H1 (cell line): Measurements from ENCODE around the gene C16orf87. TPM values are rescaled to one million over a fixed set of nuclear protein-coding genes. Genes with fewer than 3 reads are reported as not detected.

Source experiments
- CTCF ChIA-PET: fragments of 300-600 bp; sonication (Branson Sonifier 250); formaldehyde crosslinking; loops from one replicate; lab custom pipeline; 2021; ENCODE audit not compliant: partially characterized antibody; lab: Charles Lee
- POLR2A ChIA-PET: fragments of 300-600 bp; sonication (Branson Sonifier 250); formaldehyde crosslinking; loops from one replicate; lab custom pipeline; 2021; ENCODE audit warnings: inconsistent platforms; ENCODE audit not compliant: partially characterized antibody; lab: Charles Lee
- DNase-seq, 2 experiments: peaks; one replicate each; pipeline versions ENCODE4 v3.0.0 to v3.0.0-alpha.2; 2010 to 2022; ENCODE audit warnings: low spot score in 2 of 2, low read depth in 1 of 2, mixed read lengths in 1 of 2
- FAIRE-seq: peaks from 2 replicates; lab custom pipeline; 2011; peaks lifted over from hg19 to GRCh38; lab: Jason Lieb, UNC
- H2AFZ ChIP-seq: 2 replicates; pipeline ENCODE4 v1.8.1; 2012; ENCODE audit warnings: low read length, inconsistent platforms
- H2AK5ac ChIP-seq: 2 replicates; pipeline ENCODE4 v1.6.1; 2013; ENCODE audit warnings: low read depth, low read length
- H2BK120ac ChIP-seq: replicated peaks from 2 replicates; pipeline ENCODE3; 2013; ENCODE audit warnings: low read depth, low read length, inconsistent platforms
- H2BK12ac ChIP-seq: 2 replicates; pipeline ENCODE4 v1.6.1; 2013; ENCODE audit warnings: low read depth, low read length
- H2BK15ac ChIP-seq: 2 replicates; pipeline ENCODE4 v1.6.1; 2013; ENCODE audit warnings: low read length
- H2BK20ac ChIP-seq: 2 replicates; pipeline ENCODE4 v1.6.1; 2013; ENCODE audit warnings: low read length
- H2BK5ac ChIP-seq: 2 replicates; pipeline ENCODE4 v1.6.1; 2013; ENCODE audit warnings: low read depth, low read length
- H3K14ac ChIP-seq: 2 replicates; pipeline ENCODE4 v1.6.1; 2013; ENCODE audit warnings: inconsistent platforms; ENCODE audit not compliant: insufficient read length
- H3K18ac ChIP-seq: 2 replicates; pipeline ENCODE4 v1.6.1; 2013; ENCODE audit warnings: low read length; ENCODE audit errors: extremely low read depth
- H3K23ac ChIP-seq: 2 replicates; pipeline ENCODE4 v1.6.1; 2013; ENCODE audit warnings: inconsistent platforms; ENCODE audit not compliant: insufficient read length
- H3K23me2 ChIP-seq: 2 replicates; pipeline ENCODE4 v1.6.1; 2013; ENCODE audit warnings: low read depth, low read length
- H3K27ac ChIP-seq: 2 replicates; pipeline ENCODE4 v1.6.1; 2011; ENCODE audit warnings: low read depth, low read length, inconsistent platforms
- H3K27me3 ChIP-seq, 4 experiments: replicated peaks in 1 of 4; 1 replicate in 1 of 4; 2 replicates in 3 of 4; pipeline versions ENCODE4 v1.6.1 to v1.8.1; 2011 to 2013; ENCODE audit warnings: low read length in 3 of 4, mild to moderate bottlenecking in 3 of 4, inconsistent platforms in 2 of 4, mixed read lengths in 2 of 4, moderate library complexity in 1 of 4; ENCODE audit not compliant: control insufficient read depth in 3 of 4, insufficient read depth in 3 of 4; ENCODE audit errors: extremely low read depth in 1 of 4
- H3K36me3 ChIP-seq, 4 experiments: 2 replicates each; pipeline versions ENCODE4 v1.6.1 to v1.8.1; 2011 to 2013; ENCODE audit warnings: mild to moderate bottlenecking in 4 of 4, low read length in 3 of 4, moderate library complexity in 2 of 4, control low read depth in 1 of 4, inconsistent platforms in 1 of 4; ENCODE audit not compliant: insufficient read depth in 4 of 4, control insufficient read depth in 2 of 4
- H3K4ac ChIP-seq: replicated peaks from 2 replicates; pipeline ENCODE3; 2013; ENCODE audit warnings: low read length, low read depth, mixed read lengths, inconsistent platforms; ENCODE audit not compliant: insufficient read length
- H3K4me1 ChIP-seq, 4 experiments: replicated peaks in 1 of 4; 1 replicate in 1 of 4; 2 replicates in 3 of 4; pipeline versions ENCODE4 v1.6.1 to v1.8.1; 2011 to 2013; ENCODE audit warnings: low read length in 3 of 4, inconsistent platforms in 2 of 4, mixed read lengths in 1 of 4; ENCODE audit not compliant: insufficient read depth in 4 of 4, control insufficient read depth in 3 of 4
- H3K4me2 ChIP-seq, 2 experiments: 2 replicates each; pipeline versions ENCODE4 v1.6.1 to v1.8.1; 2011 to 2013; ENCODE audit warnings: low read depth in 2 of 2, low read length in 2 of 2, control low read depth in 1 of 2, inconsistent platforms in 1 of 2, mild to moderate bottlenecking in 1 of 2; ENCODE audit not compliant: insufficient read depth in 1 of 2
- H3K4me3 ChIP-seq, 4 experiments: fragments of 200-600, 300-600 bp in 1 of 4; sonication (generic), shearing (Covaris generic), sonication (Bioruptor Twin) in 1 of 4; 2 replicates each; pipeline versions ENCODE4 v1.5.1 to v1.8.1; 2011 to 2016; ENCODE audit warnings: low read length in 4 of 4, low read depth in 3 of 4, control low read depth in 2 of 4, inconsistent platforms in 2 of 4, mild to moderate bottlenecking in 2 of 4, mixed read lengths in 1 of 4, moderate library complexity in 1 of 4; ENCODE audit not compliant: insufficient read depth in 2 of 4; ENCODE audit errors: extremely low read depth in 1 of 4
- H3K56ac ChIP-seq: replicated peaks from 2 replicates; pipeline ENCODE3; 2013; ENCODE audit warnings: low read depth, mild to moderate bottlenecking, mixed read lengths, low read length, inconsistent platforms; ENCODE audit not compliant: insufficient read length
- H3K79me1 ChIP-seq: 2 replicates; pipeline ENCODE4 v1.6.1; 2013; ENCODE audit warnings: low read depth, low read length, control low read depth
- H3K79me2 ChIP-seq, 2 experiments: 2 replicates each; pipeline versions ENCODE4 v1.6.1 to v1.8.1; 2012 to 2013; ENCODE audit warnings: low read length in 2 of 2, mild to moderate bottlenecking in 2 of 2, inconsistent platforms in 1 of 2; ENCODE audit not compliant: insufficient read depth in 2 of 2, control insufficient read depth in 1 of 2
- H3K9ac ChIP-seq, 4 experiments: replicated peaks in 1 of 4; 1 replicate in 1 of 4; 2 replicates in 3 of 4; pipeline versions ENCODE4 v1.6.1 to v1.8.1; 2011 to 2013; ENCODE audit warnings: low read depth in 3 of 4, low read length in 3 of 4, control low read depth in 2 of 4, mild to moderate bottlenecking in 2 of 4, moderate library complexity in 2 of 4, inconsistent platforms in 1 of 4; ENCODE audit errors: extremely low read depth in 1 of 4
- H3K9me3 ChIP-seq, 2 experiments: 2 replicates each; pipeline versions ENCODE4 v1.6.1 to v1.8.1; 2012 to 2013; ENCODE audit warnings: mild to moderate bottlenecking in 2 of 2, moderate library complexity in 2 of 2, control low read depth in 1 of 2, inconsistent platforms in 1 of 2, low read depth in 1 of 2, low read length in 1 of 2, mixed read lengths in 1 of 2; ENCODE audit not compliant: insufficient read depth in 2 of 2
- H4K20me1 ChIP-seq, 2 experiments: replicated peaks in 1 of 2; 2 replicates each; pipeline versions ENCODE3 to v1.8.1; 2011 to 2013; ENCODE audit warnings: inconsistent platforms in 2 of 2, low read length in 2 of 2, mild to moderate bottlenecking in 1 of 2; ENCODE audit not compliant: insufficient read depth in 2 of 2, control insufficient read depth in 1 of 2
- H4K5ac ChIP-seq: 2 replicates; pipeline ENCODE4 v1.6.1; 2013; ENCODE audit warnings: low read length, low read depth, mixed read lengths, inconsistent platforms; ENCODE audit not compliant: insufficient read length
- H4K8ac ChIP-seq: 2 replicates; pipeline ENCODE4 v1.8.0; 2013; ENCODE audit warnings: mild to moderate bottlenecking, moderate library complexity, low read length, inconsistent platforms; ENCODE audit not compliant: insufficient read depth; ENCODE audit errors: extremely low read depth
- H4K91ac ChIP-seq: replicated peaks from 2 replicates; pipeline ENCODE3; 2013; ENCODE audit warnings: low read length, mixed read lengths, inconsistent platforms; ENCODE audit not compliant: insufficient read length
- ASH2L ChIP-seq: fragments of 200-600, 300-600 bp; sonication (generic); IDR thresholded peaks from one replicate; pipeline ENCODE4 v1.7.1; 2017; ENCODE audit warnings: low read length
- ATF3 ChIP-seq: IDR thresholded peaks from 2 replicates; pipeline ENCODE4 v1.6.1; 2011; ENCODE audit warnings: low read depth, mild to moderate bottlenecking, low read length; ENCODE audit not compliant: insufficient read depth
- BCL11A ChIP-seq, 2 experiments: IDR thresholded peaks; one replicate each; pipeline ENCODE4 v1.6.1; 2011; ENCODE audit warnings: low read depth in 2 of 2, low read length in 2 of 2, mild to moderate bottlenecking in 2 of 2
- CBX5 ChIP-seq: fragments of 300-800, 300-1000 bp; sonication (generic); IDR thresholded peaks from 2 replicates; pipeline ENCODE4 v1.7.1; 2016; ENCODE audit warnings: antibody characterized with exemption, low read length, low read depth
- CHD2 ChIP-seq: IDR thresholded peaks from 2 replicates; pipeline ENCODE4 v1.6.1; 2012; ENCODE audit warnings: low read length, improper control_type of control experiment
- CREB1 ChIP-seq: IDR thresholded peaks from 2 replicates; pipeline ENCODE4 v1.6.1; 2012; ENCODE audit warnings: inconsistent platforms
- CTBP2 ChIP-seq: IDR thresholded peaks from 2 replicates; pipeline ENCODE4 v1.7.0; 2011; ENCODE audit warnings: borderline replicate concordance, mild to moderate bottlenecking, moderate library complexity, mixed read lengths, low read length; ENCODE audit not compliant: insufficient read depth, insufficient read length
- FOSL1 ChIP-seq: IDR thresholded peaks from 2 replicates; pipeline ENCODE4 v1.6.1; 2011; ENCODE audit warnings: mild to moderate bottlenecking, low read depth, low read length, moderate library complexity; ENCODE audit not compliant: insufficient read depth
- HDAC2 ChIP-seq, 2 experiments: fragments of 300-600 bp in 1 of 2; sonication (generic) in 1 of 2; IDR thresholded peaks; 2 replicates each; pipeline ENCODE4 v1.6.1; 2011 to 2012; ENCODE audit warnings: low read depth in 2 of 2, low read length in 2 of 2, mild to moderate bottlenecking in 2 of 2, moderate library complexity in 2 of 2, borderline replicate concordance in 1 of 2, inconsistent platforms in 1 of 2
- KDM1A ChIP-seq: fragments of 200-600, 300-600 bp; sonication (generic); IDR thresholded peaks from 2 replicates; pipeline ENCODE4 v1.7.1; 2016; ENCODE audit warnings: mild to moderate bottlenecking, low read length, borderline replicate concordance
- NRF1 ChIP-seq: IDR thresholded peaks from 2 replicates; pipeline ENCODE4 v1.6.1; 2011; ENCODE audit warnings: mild to moderate bottlenecking, low read depth, low read length, improper control_type of control experiment
- RAD21 ChIP-seq, 2 experiments: IDR thresholded peaks in 1 of 2; conservative IDR thresholded peaks in 1 of 2; 2 replicates each; pipeline ENCODE4 v1.6.1; 2011; ENCODE audit warnings: low read depth in 2 of 2, low read length in 2 of 2, improper control_type of control experiment in 1 of 2, inconsistent platforms in 1 of 2, mild to moderate bottlenecking in 1 of 2, moderate library complexity in 1 of 2
- TEAD4 ChIP-seq: IDR thresholded peaks from 2 replicates; pipeline ENCODE4 v1.6.1; 2012; ENCODE audit warnings: low read depth, low read length, inconsistent platforms, mixed read lengths
- WGBS, 2 experiments: shearing (Covaris generic) in 1 of 2; methylation state at CpG; one replicate each; pipeline versions ENCODE4 v1.1.6 to v1.1.7; 2013 to 2015; ENCODE audit warnings: low lambda C conversion rate in 2 of 2, mixed read lengths in 2 of 2, inconsistent platforms in 1 of 2, low coverage in 1 of 2, missing lambda C conversion rate in 1 of 2; ENCODE audit not compliant: insufficient replicate concordance in 2 of 2, insufficient coverage in 1 of 2, insufficient read length in 1 of 2; ENCODE audit errors: extremely low coverage in 1 of 2, missing lambda C conversion rate in 1 of 2; 5-methylcytosine and 5-hydroxymethylcytosine counted together
- polyA plus RNA-seq, 7 experiments: library from polyadenylated mRNA; depleted of rRNA in 3 of 7; stranded (reverse) in 5 of 7; unstranded in 2 of 7; fragments of >200 nt in 5 of 7; fragments of 200-250 nt in 2 of 7; gene quantifications; 1 replicate in 5 of 7; 2 replicates in 1 of 7; 4 replicates in 1 of 7; pipeline versions ENCODE4 v1.2.1 to v1.2.3, GENCODE V29; 2011 to 2013; ENCODE audit warnings: missing spikeins in 2 of 7, mixed read lengths in 2 of 7
- total RNA-seq: library from RNA; stranded (reverse); fragmentation: NEBNext Ultra II Directional; extraction: Animal tissue kit (Norgen Biotek cat#: 25700); gene quantifications from 2 replicates; pipeline ENCODE4 v1.2.1, GENCODE V29; 2021

C16orf87 gene
- total and polyA plus RNA-seq, 2 of the 8 experiments (the other 6 are each of a cell fraction or from before 2014, with no cell fraction given) = 4.8 to 21.8 TPM

- Histone ChIP-seq H4K91ac (no peak overlapping the region), H2AFZ (peak overlapping the region; percentile 10; the same call in 1 of the 2 replicates), H2BK5ac (no peak overlapping the region), H3K4ac (no peak overlapping the region), H2AK5ac (no peak overlapping the region), H3K23me2 (no peaks in the 10 kb centered on the region), H4K8ac (no peak overlapping the region), H3K27me3 (no peaks in the 10 kb centered on the region), H3K27ac (no peak overlapping the region), H3K18ac (no peak overlapping the region), H3K79me1 (no peaks in the 10 kb centered on the region), H2BK120ac (no peak overlapping the region), H2BK12ac (no peak overlapping the region), H3K4me2 (no peak overlapping the region), H3K4me3 (no peak overlapping the region), H4K5ac (no peak overlapping the region), H3K9me3 (no peaks in the 10 kb centered on the region), H3K56ac (no peak overlapping the region), H4K20me1 (no peaks in the 10 kb centered on the region), H3K36me3 (no peaks in the 10 kb centered on the region), H3K14ac (no peak overlapping the region), H2BK20ac (no peak overlapping the region), H3K23ac (no peak overlapping the region), H3K9ac (no peak overlapping the region), H3K79me2 (no peaks in the 10 kb centered on the region), H2BK15ac (no peak overlapping the region), H3K4me1 (peaks cover 0 to 4% (median 0%) of the 10 kb centered on the region in 4 experiments; a peak in 4 of 7 replicates)
- no peak for DNase-seq
- FAIRE-seq = no peak
- POLR2A ChIA-PET = interaction anchor here (0.6 to 13.3 kb wide), 8 partner anchors 9 to 71 kb away, joined by 4 to 150 read pairs (median 5); partner anchors contain the start of gene GPT2
- CTCF ChIA-PET = interaction anchor here (0.6 to 4.7 kb wide), 17 partner anchors 8 to 281 kb away, joined by 3 to 51 read pairs (median 4); partner anchors contain the start of gene GPT2
- WGBS, 2 experiments = 92% methylated on average over 6 of the region's 6 CpGs; no CpG with 5 or more reads in 1 of the 2 experiments
- TF ChIP-seq CREB1 = no peak
- TF ChIP-seq CTBP2 = no peak
- no peak for TF ChIP-seq RAD21 (IDR thresholded peaks at IDR 0.05 in 1 of 2, conservative IDR thresholded peaks at IDR 0.05 in 1 of 2; ENCODE audit: low read depth in 2 of 2, low read length in 2 of 2)
- TF ChIP-seq CHD2 = no peak
- no peak for TF ChIP-seq ATF3
- TF ChIP-seq FOSL1 = no peak
- TF ChIP-seq KDM1A = no peak
- no peak for TF ChIP-seq TEAD4
- no peak for TF ChIP-seq HDAC2 (IDR thresholded peaks at IDR 0.05; ENCODE audit: borderline replicate concordance in 1 of 2, low read depth in 2 of 2, low read length in 2 of 2)
- no peak for TF ChIP-seq NRF1
- TF ChIP-seq BCL11A (IDR thresholded peaks at IDR 0.05; ENCODE audit: low read depth in 2 of 2, low read length in 2 of 2) = no peak
- no peak for TF ChIP-seq ASH2L
- TF ChIP-seq CBX5 = no peak
Observed at GRCh38 chr16:46858151-46858550, 27.2 kb upstream of the C16orf87 start.
